OCI-LY1 (cell line): ENCODE data around the gene SYCP1.
"Not testable (repeated sequence)": the region's sequence is repeated elsewhere in the genome, so short reads cannot be mapped to it uniquely, and the experiment has no call there.

Experiments
- H2AFZ ChIP-seq: fragments of 200-600 bp; sonication (generic), shearing (Covaris generic); 2 replicates; pipeline ENCODE4 v1.6.0; 2014; ENCODE audit warnings: antibody characterized with exemption, mild to moderate bottlenecking, low read length
- H3F3A ChIP-seq: fragments of 200-600 bp; sonication (generic), shearing (Covaris generic); 2 replicates; pipeline ENCODE4 v1.6.0; 2014; ENCODE audit warnings: mild to moderate bottlenecking, antibody characterized with exemption, low read length, moderate library complexity; ENCODE audit not compliant: insufficient read depth
- H3K27ac ChIP-seq: fragments of 200-600 bp; sonication (generic); 2 replicates; pipeline ENCODE4 v1.5.1; 2014; ENCODE audit warnings: low read length, mixed run types, mild to moderate bottlenecking, low read depth; ENCODE audit not compliant: poor library complexity, severe bottlenecking
- H3K27me3 ChIP-seq: fragments of 200-600 bp; sonication (generic); 2 replicates; pipeline ENCODE4 v1.6.0; 2014; ENCODE audit warnings: antibody characterized with exemption, mild to moderate bottlenecking, low read length, moderate library complexity; ENCODE audit not compliant: insufficient read depth
- H3K36me3 ChIP-seq: fragments of 200-600 bp; sonication (generic); 2 replicates; pipeline ENCODE4 v1.6.1; 2014; ENCODE audit warnings: mild to moderate bottlenecking, antibody characterized with exemption, low read length, moderate library complexity, mixed read lengths; ENCODE audit not compliant: insufficient read depth
- H3K4me1 ChIP-seq: fragments of 200-600 bp; sonication (generic); 2 replicates; pipeline ENCODE4 v1.5.1; 2014; ENCODE audit warnings: mild to moderate bottlenecking, low read length, moderate library complexity; ENCODE audit not compliant: insufficient read depth, severe bottlenecking
- H3K4me2 ChIP-seq: fragments of 200-600 bp; sonication (generic), shearing (Covaris generic); 2 replicates; pipeline ENCODE4 v1.6.1; 2014; ENCODE audit warnings: low read length
- H3K4me3 ChIP-seq: fragments of 200-600 bp; sonication (generic); 2 replicates; pipeline ENCODE4 v1.5.1; 2014; ENCODE audit warnings: low read length, low read depth, mild to moderate bottlenecking, mixed read lengths; ENCODE audit not compliant: poor library complexity, severe bottlenecking
- H3K79me2 ChIP-seq: fragments of 200-600 bp; shearing (Covaris generic); 2 replicates; pipeline ENCODE4 v1.6.1; 2016; ENCODE audit warnings: mixed run types, low read length, mixed read lengths; ENCODE audit not compliant: insufficient read depth
- H3K9ac ChIP-seq: fragments of 200-600 bp; sonication (generic), shearing (Covaris generic); 2 replicates; pipeline ENCODE4 v1.6.1; 2014; ENCODE audit warnings: mild to moderate bottlenecking, low read length, mixed read lengths
- H3K9me2 ChIP-seq: fragments of 200-600 bp; sonication (generic), shearing (Covaris generic); 2 replicates; pipeline ENCODE4 v1.6.1; 2014; ENCODE audit warnings: low read depth, mild to moderate bottlenecking, low read length, mixed read lengths
- H3K9me3 ChIP-seq: fragments of 200-600 bp; shearing (Covaris generic); 2 replicates; pipeline ENCODE4 v1.6.1; 2014; ENCODE audit warnings: low read length, mixed read lengths
- H4K20me1 ChIP-seq: fragments of 200-600 bp; sonication (generic), shearing (Covaris generic); 2 replicates; pipeline ENCODE4 v1.6.0; 2016; ENCODE audit warnings: mild to moderate bottlenecking, low read length; ENCODE audit not compliant: insufficient read depth
- CTCF ChIP-seq: fragments of 200-600 bp; sonication (generic), shearing (Covaris generic); IDR thresholded peaks from 2 replicates; pipeline ENCODE4 v1.5.1; 2017; ENCODE audit warnings: mild to moderate bottlenecking, antibody characterized with exemption, low read length, moderate library complexity, mixed read lengths
- EZH2 ChIP-seq: fragments of 200-600 bp; sonication (generic), shearing (Covaris generic); IDR thresholded peaks from 2 replicates; pipeline ENCODE4 v1.8.0; 2017; ENCODE audit warnings: borderline replicate concordance, mixed run types, mild to moderate bottlenecking, antibody characterized with exemption, low read length, moderate library complexity, mixed read lengths

SYCP1 gene

GRCh38 chr1:115012434-115012833, 157.8 kb downstream of the SYCP1 start:
- H3K4me1 ChIP-seq = no peaks in the 10 kb centered on the region
- H3K27ac ChIP-seq = no peak overlapping the region
- no peaks in the 10 kb centered on the region for H3K36me3 ChIP-seq
- no peaks in the 10 kb centered on the region for H3F3A ChIP-seq
- no peak overlapping the region for H2AFZ ChIP-seq
- no peaks in the 10 kb centered on the region for H3K27me3 ChIP-seq
- no peak overlapping the region for H3K9ac ChIP-seq
- H3K79me2 ChIP-seq = no peaks in the 10 kb centered on the region
- no peaks in the 10 kb centered on the region for H3K9me2 ChIP-seq
- H3K9me3 ChIP-seq = no peaks in the 10 kb centered on the region
- H3K4me2 ChIP-seq = no peak overlapping the region
- no peaks in the 10 kb centered on the region for H4K20me1 ChIP-seq
- TF ChIP-seq EZH2 (no peak), CTCF (no peak)
- no peak overlapping the region for H3K4me3 ChIP-seq

- Histone ChIP-seq H4K20me1 (no peaks in the 10 kb centered on the region), H3K9me3 (no peaks in the 10 kb centered on the region), H3K4me3 (no peak overlapping the region), H3K27ac (no peak overlapping the region), H3K36me3 (no peaks in the 10 kb centered on the region), H3K4me1 (no peaks in the 10 kb centered on the region), H3K9me2 (no peaks in the 10 kb centered on the region), H3F3A (no peaks in the 10 kb centered on the region), H3K4me2 (no peak overlapping the region), H3K79me2 (no peaks in the 10 kb centered on the region), H2AFZ (no peak overlapping the region), H3K27me3 (no peaks in the 10 kb centered on the region), H3K9ac (no peak overlapping the region)
- no peak for TF ChIP-seq EZH2
- TF ChIP-seq CTCF = no peak
These were observed 159.1 kb downstream of the SYCP1 start for GRCh38 chr1:115013792-115014191.

- not testable (repeated sequence) for H3K36me3 ChIP-seq, H3K9me2 ChIP-seq, H3F3A ChIP-seq, H3K4me2 ChIP-seq, H3K4me1 ChIP-seq, H3K9ac ChIP-seq, H4K20me1 ChIP-seq, H3K9me3 ChIP-seq, H3K79me2 ChIP-seq, H3K27me3 ChIP-seq, H2AFZ ChIP-seq, H3K4me3 ChIP-seq, H3K27ac ChIP-seq
These were observed 164.9 kb downstream of the SYCP1 start for GRCh38 chr1:115019549-115019948.

GRCh38 chr1:115021145-115021544, 166.5 kb downstream of the SYCP1 start:
- no peak overlapping the region for H3K4me3 ChIP-seq
- H3K9ac ChIP-seq = no peak overlapping the region
- no peaks in the 10 kb centered on the region for H3K9me3 ChIP-seq
- no peaks in the 10 kb centered on the region for H3K79me2 ChIP-seq
- no peak overlapping the region for H3K4me2 ChIP-seq
- H3K27ac ChIP-seq = no peak overlapping the region
- H3K4me1 ChIP-seq = no peaks in the 10 kb centered on the region
- H4K20me1 ChIP-seq = no peaks in the 10 kb centered on the region
- no peak overlapping the region for H2AFZ ChIP-seq
- H3K36me3 ChIP-seq = no peaks in the 10 kb centered on the region
- H3K9me2 ChIP-seq = no peaks in the 10 kb centered on the region
- H3F3A ChIP-seq = no peaks in the 10 kb centered on the region
- no peak for TF ChIP-seq EZH2
- no peak for TF ChIP-seq CTCF
- H3K27me3 ChIP-seq = no peaks in the 10 kb centered on the region
